HepG2 (cell line): ENCODE data around the gene PDP2. TPM values are rescaled to one million over a fixed set of nuclear protein-coding genes. Genes with fewer than 3 reads are reported as not detected.

Source experiments
- ATAC-seq: fragments of 200-7000 bp; cut with Tn5 transposase; 3 replicates; pipeline ENCODE4 v1.9.1; 2020; ENCODE audit warnings: mild to moderate bottlenecking, moderate library complexity
- BruUV-seq: library from RNA; stranded (reverse); fragments of 400-500 nt; replicated peaks from 2 replicates; lab custom pipeline; 2021; lab: Mats Ljungman, UMichigan
- CTCF ChIA-PET: fragments of 300-600 bp; formaldehyde crosslinking; extraction: SDS; loops from one replicate; lab custom pipeline; 2021; ENCODE audit warnings: low total read pairs, inconsistent platforms, low intra/inter-chr PET ratio; lab: Yijun Ruan, JAX
- POLR2A ChIA-PET: fragments of 350-600 bp; sonication (Branson Sonifier 250); formaldehyde crosslinking; loops from one replicate; lab custom pipeline; 2020; ENCODE audit warnings: antibody characterized with exemption, inconsistent platforms; lab: Yijun Ruan, JAX
- DNase-seq: peaks from one replicate; pipeline ENCODE4 v3.0.0-alpha.2; 2015; ENCODE audit warnings: low spot score
- FAIRE-seq: peaks from 3 replicates; lab custom pipeline; 2011; peaks lifted over from hg19 to GRCh38; lab: Jason Lieb, UNC
- H2AFZ ChIP-seq: one replicate; pipeline ENCODE4 v1.6.1; 2011; ENCODE audit warnings: low read length, inconsistent platforms
- H3K27ac ChIP-seq: fragments of 300-600 bp; 3 replicates; pipeline ENCODE4 v1.8.0; 2011; ENCODE audit warnings: mixed run types, mild to moderate bottlenecking, mixed read lengths, low read length, inconsistent platforms; ENCODE audit not compliant: insufficient read depth; ENCODE audit errors: extremely low read length
- H3K27me3 ChIP-seq, 2 experiments: fragments of 200-600 bp in 1 of 2; 2 replicates in 1 of 2; 3 replicates in 1 of 2; pipeline versions ENCODE4 v1.6.0 to v1.8.0; 2011; ENCODE audit warnings: low read length in 2 of 2, mild to moderate bottlenecking in 2 of 2, moderate library complexity in 2 of 2, inconsistent platforms in 1 of 2; ENCODE audit not compliant: insufficient read depth in 2 of 2, control insufficient read depth in 1 of 2
- H3K36me3 ChIP-seq, 2 experiments: fragments of 200-600 bp in 1 of 2; replicated peaks in 1 of 2; 2 replicates in 1 of 2; 3 replicates in 1 of 2; pipeline versions ENCODE4 v1.5.1 to v1.8.0; 2011; ENCODE audit warnings: low read length in 2 of 2, inconsistent platforms in 1 of 2; ENCODE audit not compliant: insufficient read depth in 2 of 2, control insufficient read depth in 1 of 2
- H3K4me1 ChIP-seq: 2 replicates; pipeline ENCODE4 v1.5.1; 2012; ENCODE audit warnings: low read length, inconsistent platforms; ENCODE audit not compliant: insufficient read depth
- H3K4me2 ChIP-seq: 2 replicates; pipeline ENCODE4 v1.6.0; 2011; ENCODE audit warnings: low read depth, low read length, inconsistent platforms
- H3K4me3 ChIP-seq, 3 experiments: fragments of 200-600 bp in 1 of 3; sonication (generic), shearing (Covaris generic) in 1 of 3; replicated peaks in 1 of 3; 2 replicates each; pipeline ENCODE4 v1.5.1; 2011 to 2016; ENCODE audit warnings: low read length in 3 of 3, inconsistent platforms in 2 of 3, low read depth in 2 of 3, mild to moderate bottlenecking in 2 of 3, control low read depth in 1 of 3, mixed read lengths in 1 of 3; ENCODE audit not compliant: insufficient read depth in 1 of 3
- H3K79me2 ChIP-seq: one replicate; pipeline ENCODE4 v1.6.1; 2011; ENCODE audit warnings: low read length, inconsistent platforms; ENCODE audit not compliant: insufficient read depth
- H3K9ac ChIP-seq: 2 replicates; pipeline ENCODE4 v1.6.0; 2011; ENCODE audit warnings: mild to moderate bottlenecking, low read depth, low read length, inconsistent platforms; ENCODE audit not compliant: insufficient read depth
- H3K9me3 ChIP-seq: 2 replicates; pipeline ENCODE4 v1.5.1; 2012; ENCODE audit warnings: mild to moderate bottlenecking, low read length
- H4K20me1 ChIP-seq: 2 replicates; pipeline ENCODE4 v1.6.0; 2011; ENCODE audit warnings: inconsistent platforms, mild to moderate bottlenecking, low read length, moderate library complexity; ENCODE audit not compliant: insufficient read depth
- DPF2 ChIP-seq: sonication (generic); formaldehyde crosslinking; IDR thresholded peaks from 2 replicates; pipeline ENCODE4 v1.4.0; 2020; ENCODE audit warnings: mild to moderate bottlenecking, low read depth, missing genetic modification reagents, borderline replicate concordance
- GTF2F1 ChIP-seq: fragments of 150-350 bp; IDR thresholded peaks from 2 replicates; pipeline ENCODE4 v1.6.1; 2014; ENCODE audit warnings: low read length
- NPAS2 ChIP-seq: sonication (generic); formaldehyde crosslinking; IDR thresholded peaks from 2 replicates; pipeline ENCODE4 v1.8.0; 2022; ENCODE audit warnings: mild to moderate bottlenecking, missing genetic modification reagents, borderline replicate concordance
- RARG ChIP-seq: sonication (generic); formaldehyde crosslinking; IDR thresholded peaks from 2 replicates; pipeline ENCODE4 v1.4.0; 2020; ENCODE audit warnings: low read depth, mild to moderate bottlenecking, missing genetic modification reagents
- SALL1 ChIP-seq: sonication (generic); formaldehyde crosslinking; IDR thresholded peaks from 2 replicates; pipeline ENCODE4 v1.8.0; 2022; ENCODE audit warnings: mild to moderate bottlenecking, missing genetic modification reagents
- ZKSCAN1 ChIP-seq: fragments of 150-350 bp; IDR thresholded peaks from 2 replicates; pipeline ENCODE4 v1.6.1; 2014; ENCODE audit warnings: low read length
- ZNF513 ChIP-seq: sonication (generic); formaldehyde crosslinking; conservative IDR thresholded peaks from 2 replicates; pipeline ENCODE4 v1.5.0; 2020; ENCODE audit warnings: missing genetic modification reagents
- ZNF546 ChIP-seq: sonication (generic); formaldehyde crosslinking; conservative IDR thresholded peaks from 2 replicates; pipeline ENCODE4 v1.8.1; 2023; ENCODE audit warnings: mild to moderate bottlenecking, missing genetic modification reagents
- ZNF703 ChIP-seq: sonication (generic); formaldehyde crosslinking; IDR thresholded peaks from 2 replicates; pipeline ENCODE4 v1.5.1; 2020; ENCODE audit warnings: missing genetic modification reagents, mild to moderate bottlenecking, moderate library complexity, borderline replicate concordance
- ZNF790 ChIP-seq: sonication (generic); formaldehyde crosslinking; IDR thresholded peaks from 2 replicates; pipeline ENCODE4 v1.8.0; 2022; ENCODE audit warnings: missing genetic modification reagents, mild to moderate bottlenecking, borderline replicate concordance
- WGBS: methylation state at CpG from one replicate; pipeline ENCODE4 v1.1.6; 2017; ENCODE audit warnings: low lambda C conversion rate; 5-methylcytosine and 5-hydroxymethylcytosine counted together
- in situ Hi-C: cut with HindIII; loops from 2 replicates; pipeline ENCODE4 v1.10.0; 2017; ENCODE audit warnings: low pct_unique_long_range_greater_than_20kb; ENCODE audit not compliant: extremely low pct_ligation_motif_present
- intact Hi-C: fragments of 100-400 bp; cut with micrococcal nuclease; formaldehyde crosslinking; loops from one replicate; pipeline ENCODE4 v1.10.0; 2022; ENCODE audit not compliant: unreplicated experiment
- polyA plus RNA-seq, 8 experiments: library from polyadenylated mRNA; depleted of rRNA in 3 of 8; stranded (reverse) in 7 of 8; unstranded in 1 of 8; fragments of >200 nt; fragmentation: Illumina TruSeq in 4 of 8; extraction: Trizol in 4 of 8; gene quantifications; 2 replicates each; pipeline versions ENCODE4 v1.2.1 to v1.2.3, GENCODE V29; 2011 to 2016; ENCODE audit warnings: low read depth in 4 of 8, missing spikeins in 1 of 8, mixed read lengths in 1 of 8; ENCODE audit not compliant: insufficient read depth in 1 of 8
- total RNA-seq, 5 experiments: library from RNA; depleted of rRNA; stranded (reverse); fragments of >200 nt; fragmentation: Illumina TruSeq; extraction: Trizol; gene quantifications; 2 replicates each; pipeline ENCODE4 v1.2.3, GENCODE V29; 2016; ENCODE audit warnings: low read depth in 1 of 5
- TF ChIP-seq, protein P1 (sequence below): conservative IDR thresholded peaks from 2 replicates; pipeline ENCODE4 v1.6.1; 2018; ENCODE audit warnings: missing genetic modification reagents

The PDP2 gene
- total and polyA plus RNA-seq, 2 of the 13 experiments (the other 11 are each of a cell fraction or from before 2014, with no cell fraction given) = 12.8 to 15.8 TPM

- in situ Hi-C loops (no loop called here), intact Hi-C loops (loop anchor here (10.0 kb wide), 1 partner anchor 90 kb away; the partner anchor contains the start of gene DYNC1LI2)
- H3K79me2 ChIP-seq = no peaks in the 10 kb centered on the region
- no peaks in the 10 kb centered on the region for H3K36me3 ChIP-seq
- POLR2A ChIA-PET = interaction anchor here (1.4 to 1.7 kb wide), 2 partner anchors 15 to 22 kb away, joined by 3 to 7 read pairs; partner anchors contain the start of gene NAE1
- H4K20me1 ChIP-seq = no peaks in the 10 kb centered on the region
- no peak overlapping the region for H3K27ac ChIP-seq
- FAIRE-seq (no peak), ATAC-seq (no peak), DNase-seq (no peak)
- peak overlapping the region; percentile 84 for H3K4me2 ChIP-seq
- no peak for TF ChIP-seq RARG
- BruUV-seq = no TSS peak
- CTCF ChIA-PET = no interaction called here
- no peak overlapping the region for H2AFZ ChIP-seq
- no peak overlapping the region for H3K9ac ChIP-seq
- H3K4me1 ChIP-seq = peaks cover 15% of the 10 kb centered on the region; the same call in 1 of the 2 replicates
- WGBS = 15% methylated on average over 10 of the region's 10 CpGs
- no peaks in the 10 kb centered on the region for H3K9me3 ChIP-seq
- peak overlapping the region; percentile 47 to 74 (median 48); a peak in 3 of 6 replicates for H3K4me3 ChIP-seq
- peaks cover 7 to 74% of the 10 kb centered on the region in 2 experiments; a peak in 4 of 5 replicates for H3K27me3 ChIP-seq
These were observed 35.3 kb upstream of the PDP2 start for GRCh38 chr16:66845080-66845410.

DNA sequence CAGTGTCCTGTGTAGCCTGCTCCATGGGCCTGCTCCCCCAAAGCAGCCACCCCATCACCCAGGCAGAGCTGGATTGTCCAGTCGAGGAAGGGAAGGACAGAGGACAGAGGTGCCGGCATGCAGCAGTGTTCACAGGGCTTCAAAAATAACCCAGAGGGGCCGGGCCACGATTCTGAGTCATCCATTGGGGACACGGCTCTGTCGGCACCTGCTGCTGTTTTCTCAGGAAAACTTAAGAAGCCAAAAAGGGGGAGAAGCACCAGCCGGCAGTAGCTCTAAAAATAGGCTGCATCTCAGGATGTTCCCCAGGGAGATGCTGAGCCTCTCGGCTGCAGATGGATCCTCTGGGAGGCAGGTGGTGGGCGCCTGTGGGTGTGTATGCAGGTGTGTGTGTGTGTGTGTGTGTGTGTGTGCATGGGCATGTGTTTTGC lies 34.5 kb upstream of the PDP2 start:
- in situ Hi-C loops = no loop called here
- H3K4me1 ChIP-seq = peaks cover 15% of the 10 kb centered on the region; the same call in 1 of the 2 replicates
- DNase-seq = no peak
- no peaks in the 10 kb centered on the region for H3K9me3 ChIP-seq
- no peak for TF ChIP-seq SALL1 (CRISPR knock-in tag)
- no peak for TF ChIP-seq ZNF703 (CRISPR knock-in tag)
- TF ChIP-seq ZNF790 (CRISPR knock-in tag) = no peak
- TF ChIP-seq ZNF546 = no peak
- TF ChIP-seq ZKSCAN1 = no peak
- no peak for TF ChIP-seq NPAS2 (CRISPR knock-in tag)
- TF ChIP-seq ZNF513 (CRISPR knock-in tag) = no peak
- TF ChIP-seq DPF2 (CRISPR knock-in tag) = no peak
- no peak for TF ChIP-seq GTF2F1
- TF ChIP-seq, protein P1, sequence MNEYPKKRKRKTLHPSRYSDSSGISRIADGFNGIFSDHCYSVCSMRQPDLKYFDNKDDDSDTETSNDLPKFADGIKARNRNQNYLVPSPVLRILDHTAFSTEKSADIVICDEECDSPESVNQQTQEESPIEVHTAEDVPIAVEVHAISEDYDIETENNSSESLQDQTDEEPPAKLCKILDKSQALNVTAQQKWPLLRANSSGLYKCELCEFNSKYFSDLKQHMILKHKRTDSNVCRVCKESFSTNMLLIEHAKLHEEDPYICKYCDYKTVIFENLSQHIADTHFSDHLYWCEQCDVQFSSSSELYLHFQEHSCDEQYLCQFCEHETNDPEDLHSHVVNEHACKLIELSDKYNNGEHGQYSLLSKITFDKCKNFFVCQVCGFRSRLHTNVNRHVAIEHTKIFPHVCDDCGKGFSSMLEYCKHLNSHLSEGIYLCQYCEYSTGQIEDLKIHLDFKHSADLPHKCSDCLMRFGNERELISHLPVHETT (CRISPR knock-in tag) = no peak
- TF ChIP-seq, all 625 proteins: peak for 0
- Histone ChIP-seq H3K36me3 (no peaks in the 10 kb centered on the region), H3K4me2 (no peak overlapping the region), H3K27me3 (peaks cover 7 to 81% of the 10 kb centered on the region in 2 experiments; a peak in 4 of 5 replicates), H2AFZ (no peak overlapping the region), H3K9ac (no peak overlapping the region), H3K27ac (no peak overlapping the region), H4K20me1 (no peaks in the 10 kb centered on the region), H3K79me2 (no peaks in the 10 kb centered on the region), H3K4me3 (no peak overlapping the region)
- no peak for ATAC-seq
- FAIRE-seq = no peak
- intact Hi-C loops = loop anchor here (10.0 kb wide), 1 partner anchor 91 kb away; the partner anchor contains the start of gene DYNC1LI2
- BruUV-seq = no TSS peak
- ChIA-PET CTCF (no interaction called here), POLR2A (interaction anchor here (1.4 to 1.7 kb wide), 2 partner anchors 15 to 22 kb away, joined by 3 to 7 read pairs; partner anchors contain the start of gene NAE1)
- 20% methylated on average over 9 of the region's 9 CpGs for WGBS
